HUES48 (cell line): ENCODE measurements around the gene SRSF11.
A peak's percentile ranks its signal among the peaks of the same experiment; 100 is the strongest.
"Not testable (repeated sequence)": the region's sequence is repeated elsewhere in the genome, so short reads cannot be mapped to it uniquely, and the experiment has no call there.

Source experiments
- H3K27ac ChIP-seq: one replicate; pipeline ENCODE4 v1.7.0; 2013; ENCODE audit warnings: low read depth, low read length, inconsistent platforms
- H3K27me3 ChIP-seq: 2 replicates; pipeline ENCODE4 v1.6.1; 2013; ENCODE audit warnings: mild to moderate bottlenecking, low read length; ENCODE audit not compliant: control insufficient read depth, insufficient read depth
- H3K36me3 ChIP-seq: 2 replicates; pipeline ENCODE4 v1.6.1; 2013; ENCODE audit warnings: low read length; ENCODE audit not compliant: control insufficient read depth, insufficient read depth
- H3K4me1 ChIP-seq: 2 replicates; pipeline ENCODE4 v1.6.1; 2013; ENCODE audit warnings: mild to moderate bottlenecking, low read length; ENCODE audit not compliant: control insufficient read depth, insufficient read depth
- H3K4me3 ChIP-seq: 2 replicates; pipeline ENCODE4 v1.5.1; 2013; ENCODE audit warnings: mild to moderate bottlenecking, low read depth, low read length
- H3K9ac ChIP-seq: 2 replicates; pipeline ENCODE4 v1.6.1; 2013; ENCODE audit warnings: mild to moderate bottlenecking, low read depth, low read length, moderate library complexity
- H3K9me3 ChIP-seq: 2 replicates; pipeline ENCODE4 v1.6.1; 2013; ENCODE audit warnings: low read length; ENCODE audit not compliant: control insufficient read depth, insufficient read depth

SRSF11 gene, protein sequence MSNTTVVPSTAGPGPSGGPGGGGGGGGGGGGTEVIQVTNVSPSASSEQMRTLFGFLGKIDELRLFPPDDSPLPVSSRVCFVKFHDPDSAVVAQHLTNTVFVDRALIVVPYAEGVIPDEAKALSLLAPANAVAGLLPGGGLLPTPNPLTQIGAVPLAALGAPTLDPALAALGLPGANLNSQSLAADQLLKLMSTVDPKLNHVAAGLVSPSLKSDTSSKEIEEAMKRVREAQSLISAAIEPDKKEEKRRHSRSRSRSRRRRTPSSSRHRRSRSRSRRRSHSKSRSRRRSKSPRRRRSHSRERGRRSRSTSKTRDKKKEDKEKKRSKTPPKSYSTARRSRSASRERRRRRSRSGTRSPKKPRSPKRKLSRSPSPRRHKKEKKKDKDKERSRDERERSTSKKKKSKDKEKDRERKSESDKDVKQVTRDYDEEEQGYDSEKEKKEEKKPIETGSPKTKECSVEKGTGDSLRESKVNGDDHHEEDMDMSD

DNA sequence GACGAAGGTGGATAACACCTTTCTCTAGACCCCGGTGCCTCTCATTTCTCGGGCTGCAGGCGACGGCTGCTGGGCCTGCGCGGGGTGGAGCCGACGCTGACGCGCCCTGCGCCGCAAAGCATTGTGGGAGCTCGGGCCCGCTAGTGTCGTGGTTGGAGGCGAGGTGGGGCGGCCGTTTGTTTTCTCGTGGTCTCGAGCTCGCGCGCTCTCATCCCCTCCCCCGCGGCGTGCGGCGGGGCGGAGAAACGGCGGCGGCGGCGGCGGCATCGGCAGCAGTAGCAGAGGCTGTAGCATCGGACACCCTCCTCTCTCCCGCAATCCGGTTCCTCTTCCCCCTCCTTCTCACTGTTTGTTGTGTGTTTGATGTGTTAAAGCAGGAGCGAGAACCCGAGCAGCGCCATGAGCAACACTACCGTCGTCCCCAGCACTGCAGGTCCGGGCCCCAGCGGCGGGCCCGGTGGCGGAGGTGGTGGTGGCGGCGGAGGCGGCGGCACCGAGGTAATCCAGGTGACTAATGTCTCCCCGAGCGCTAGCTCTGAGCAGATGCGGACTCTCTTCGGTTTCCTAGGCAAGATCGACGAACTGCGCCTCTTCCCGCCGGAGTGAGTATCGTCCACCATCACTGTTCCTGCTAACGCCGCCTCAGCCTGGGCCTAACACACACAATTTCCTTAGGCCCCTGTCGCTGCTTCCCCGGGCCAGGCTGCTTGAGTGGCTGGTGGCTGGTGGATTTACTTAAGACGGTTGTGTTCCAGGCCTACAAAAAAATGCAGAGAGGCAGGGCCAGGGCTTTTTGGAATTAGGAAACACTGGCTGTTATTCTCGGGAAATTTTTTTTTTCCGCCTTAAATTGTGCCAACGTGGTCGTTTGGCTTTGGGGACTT lies at the start of gene SRSF11:
SRSF11 (plus strand) TSS at position 143 of the 884 bp plus-strand sequence; CDS start at position 400, 257 bp downstream.
- Histone ChIP-seq H3K27ac (peak within 1 kb of the TSS; percentile 99), H3K4me3 (peak within 1 kb of the TSS; percentile 91), H3K9me3 (no peaks in the 10 kb centered on the region), H3K36me3 (peaks cover 42% of the 10 kb centered on the region), H3K4me1 (peaks cover 32% of the 10 kb centered on the region), H3K27me3 (no peaks in the 10 kb centered on the region), H3K9ac (peak within 1 kb of the TSS; percentile 94)

DNA sequence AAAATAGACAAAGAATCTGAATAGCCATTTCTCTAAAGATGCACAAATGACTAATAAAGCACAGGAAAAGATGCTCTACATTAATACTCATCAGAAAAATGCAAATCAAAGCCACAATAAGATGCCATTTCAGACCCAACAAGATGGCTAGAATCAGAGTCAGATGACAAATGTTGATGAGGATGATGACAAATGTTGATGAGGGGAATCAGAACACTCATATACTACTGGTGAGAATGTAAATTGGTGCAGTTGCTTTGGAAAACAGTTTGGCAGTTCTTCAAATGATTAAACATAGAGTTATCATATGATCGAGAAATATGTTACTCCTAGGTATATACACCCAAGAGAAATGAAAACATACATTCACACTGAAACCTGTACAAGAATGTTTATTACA lies 49.7 kb upstream of the SRSF11 start:
- Histone ChIP-seq H3K27me3 (no peaks in the 10 kb centered on the region), H3K36me3 (peaks cover 4% of the 10 kb centered on the region), H3K9ac (no peak overlapping the region), H3K4me3 (no peak overlapping the region), H3K9me3 (no peaks in the 10 kb centered on the region), H3K27ac (no peak overlapping the region), H3K4me1 (no peaks in the 10 kb centered on the region)

DNA sequence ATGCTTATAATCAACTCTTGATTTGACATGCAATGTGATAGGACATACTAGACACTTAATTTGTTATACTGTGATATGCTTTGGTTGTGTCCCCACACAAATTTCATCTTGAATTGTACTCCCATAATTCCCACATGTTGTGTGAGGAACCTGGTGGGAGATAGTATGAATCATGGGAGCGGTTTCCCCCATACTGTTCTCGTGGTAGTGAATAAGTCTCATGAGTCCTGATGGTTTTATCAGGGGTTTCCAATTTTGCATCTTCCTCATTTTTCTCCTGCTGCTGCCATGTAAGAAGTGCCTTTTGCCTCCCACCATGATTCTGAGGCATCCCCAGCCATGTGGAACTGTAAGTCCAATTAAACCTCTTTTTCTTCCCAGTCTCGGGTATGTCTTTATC lies 36.0 kb upstream of the SRSF11 start:
- H3K36me3 ChIP-seq = peaks cover 29% of the 10 kb centered on the region
- not testable (repeated sequence) for H3K27ac ChIP-seq, H3K9me3 ChIP-seq, H3K9ac ChIP-seq, H3K27me3 ChIP-seq, H3K4me3 ChIP-seq, H3K4me1 ChIP-seq

DNA sequence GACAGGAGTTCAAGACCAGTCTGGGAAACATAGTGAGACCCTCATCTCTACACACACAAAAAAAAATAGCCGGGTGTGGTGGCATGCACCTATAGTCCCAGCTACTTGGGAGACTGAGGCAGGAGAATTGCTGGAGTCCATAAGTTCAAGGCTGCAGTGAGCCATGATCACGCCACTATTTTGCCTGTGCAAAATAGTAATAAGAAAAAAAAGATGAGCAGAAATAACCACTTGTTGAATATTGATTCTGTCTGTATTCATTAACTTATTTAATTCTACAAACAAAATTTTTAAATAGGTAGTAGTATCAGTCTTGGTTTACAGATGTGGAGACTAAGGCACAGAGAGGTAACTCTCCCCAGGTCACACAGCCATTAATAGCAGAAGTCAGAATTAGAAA lies 32.7 kb upstream of the SRSF11 start:
- H3K4me3 ChIP-seq = no peak overlapping the region
- H3K9me3 ChIP-seq = no peaks in the 10 kb centered on the region
- H3K27me3 ChIP-seq = no peaks in the 10 kb centered on the region
- H3K4me1 ChIP-seq = no peaks in the 10 kb centered on the region
- H3K36me3 ChIP-seq = peaks cover 17% of the 10 kb centered on the region
- no peak overlapping the region for H3K27ac ChIP-seq
- H3K9ac ChIP-seq = no peak overlapping the region

DNA sequence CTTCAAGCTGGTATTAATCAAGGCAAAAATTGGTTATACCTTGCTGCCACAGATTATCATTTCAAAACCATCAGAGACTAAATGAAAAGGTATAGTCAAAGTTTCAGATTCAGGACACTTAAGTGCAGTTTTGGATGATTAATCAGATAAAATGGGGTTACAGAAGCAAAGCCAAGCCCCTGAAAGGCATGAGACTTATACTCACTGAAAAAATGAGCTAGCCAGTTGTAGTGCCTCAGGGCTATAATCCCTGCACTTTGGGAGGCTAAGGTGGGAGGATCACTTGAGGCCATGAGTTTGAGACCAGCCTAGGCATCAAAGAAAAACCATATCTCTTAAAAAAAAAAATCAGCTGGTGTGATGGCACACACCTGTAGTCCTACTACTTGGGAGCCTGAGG lies 31.0 kb upstream of the SRSF11 start:
- no peak overlapping the region for H3K27ac ChIP-seq
- no peaks in the 10 kb centered on the region for H3K9me3 ChIP-seq
- H3K4me3 ChIP-seq = no peak overlapping the region
- H3K36me3 ChIP-seq = peaks cover 4% of the 10 kb centered on the region; the same call in 1 of the 2 replicates
- no peaks in the 10 kb centered on the region for H3K27me3 ChIP-seq
- no peaks in the 10 kb centered on the region for H3K4me1 ChIP-seq
- no peak overlapping the region for H3K9ac ChIP-seq

DNA sequence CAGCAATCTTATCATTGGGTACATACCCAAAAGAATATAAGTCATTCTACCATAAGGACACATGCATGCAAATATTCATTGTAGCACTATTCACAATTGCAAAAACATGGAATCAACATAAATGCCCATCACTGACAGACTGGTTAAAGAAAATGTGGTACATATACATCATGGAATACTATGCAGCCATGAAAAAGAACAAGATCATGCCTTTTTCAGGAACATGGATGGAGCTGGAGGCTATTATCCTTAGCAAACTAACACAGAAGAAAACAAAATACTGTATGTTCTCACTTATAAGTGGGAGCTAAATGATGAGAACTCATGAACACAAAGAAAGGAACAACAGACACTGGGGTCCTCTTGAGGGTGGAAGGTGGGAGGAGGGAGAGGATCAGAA lies 28.7 kb upstream of the SRSF11 start:
- H3K9me3 ChIP-seq, H3K27me3 ChIP-seq, H3K4me3 ChIP-seq, H3K36me3 ChIP-seq, H3K9ac ChIP-seq, H3K27ac ChIP-seq, H3K4me1 ChIP-seq: not testable (repeated sequence)

DNA sequence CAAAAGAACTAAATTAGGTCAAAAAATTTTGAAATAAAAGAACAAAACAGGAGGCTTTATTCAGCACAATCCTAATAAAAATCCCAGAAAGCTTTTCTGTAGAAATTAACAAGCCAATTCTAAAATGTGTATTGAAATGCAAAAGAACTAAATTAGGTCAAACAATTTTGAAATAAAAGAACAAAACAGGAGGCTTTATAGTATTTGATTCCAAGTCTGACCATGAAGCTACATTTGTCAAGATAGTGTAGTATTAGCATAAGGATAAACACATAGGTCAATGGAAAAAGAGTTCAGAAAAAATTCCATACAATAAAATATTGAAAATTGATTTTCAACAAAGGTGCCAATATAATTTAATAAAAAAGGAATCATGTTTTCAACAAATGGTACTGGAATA lies 26.6 kb upstream of the SRSF11 start:
- Histone ChIP-seq H3K4me3 (no peak overlapping the region), H3K9me3 (no peaks in the 10 kb centered on the region), H3K36me3 (no peaks in the 10 kb centered on the region), H3K27ac (no peak overlapping the region), H3K27me3 (no peaks in the 10 kb centered on the region), H3K9ac (no peak overlapping the region), H3K4me1 (no peaks in the 10 kb centered on the region)

DNA sequence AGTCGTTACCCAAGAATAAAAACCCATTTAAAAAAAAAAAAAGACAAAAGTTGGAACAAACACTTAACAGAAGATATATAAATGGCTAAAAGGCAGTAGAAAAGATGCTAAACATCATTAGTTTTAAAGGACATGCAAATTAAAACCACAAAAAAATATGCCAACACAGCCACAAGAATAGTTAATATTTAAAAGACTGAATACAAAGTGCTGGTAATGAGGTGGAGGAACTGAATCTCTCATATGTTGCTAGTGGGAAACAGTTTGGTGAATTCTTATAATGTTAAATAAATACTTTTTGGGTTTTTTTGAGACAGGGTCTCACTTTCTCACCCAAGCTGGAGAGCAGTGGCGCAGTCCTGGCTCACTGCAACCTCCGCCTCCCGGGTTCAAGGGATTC lies 25.8 kb upstream of the SRSF11 start:
- no peak overlapping the region for H3K4me3 ChIP-seq
- H3K4me1 ChIP-seq = no peaks in the 10 kb centered on the region
- no peaks in the 10 kb centered on the region for H3K27me3 ChIP-seq
- no peaks in the 10 kb centered on the region for H3K9me3 ChIP-seq
- no peak overlapping the region for H3K27ac ChIP-seq
- no peaks in the 10 kb centered on the region for H3K36me3 ChIP-seq
- no peak overlapping the region for H3K9ac ChIP-seq

DNA sequence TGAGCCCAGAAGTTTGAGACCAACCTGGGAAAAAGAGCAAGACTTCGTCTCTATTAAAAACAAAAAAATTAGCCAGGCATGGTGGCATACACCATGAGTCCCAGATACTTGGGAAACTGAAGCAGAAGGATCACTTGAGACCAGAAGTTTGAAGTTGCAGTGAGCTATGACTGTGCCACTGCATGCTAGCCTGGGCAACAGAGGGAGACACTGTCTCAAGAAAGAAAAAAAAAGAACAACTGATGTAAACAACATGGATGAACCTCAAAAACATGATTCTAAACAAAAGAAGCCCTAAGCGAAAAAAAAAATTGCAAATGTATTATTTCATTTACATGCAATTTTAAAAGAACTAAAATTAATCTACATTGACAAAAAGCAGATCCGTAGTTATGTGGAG lies 24.8 kb upstream of the SRSF11 start:
- Histone ChIP-seq H3K9ac (no peak overlapping the region), H3K9me3 (no peaks in the 10 kb centered on the region), H3K4me3 (no peak overlapping the region), H3K27ac (no peak overlapping the region), H3K27me3 (no peaks in the 10 kb centered on the region), H3K4me1 (no peaks in the 10 kb centered on the region), H3K36me3 (no peaks in the 10 kb centered on the region)

DNA sequence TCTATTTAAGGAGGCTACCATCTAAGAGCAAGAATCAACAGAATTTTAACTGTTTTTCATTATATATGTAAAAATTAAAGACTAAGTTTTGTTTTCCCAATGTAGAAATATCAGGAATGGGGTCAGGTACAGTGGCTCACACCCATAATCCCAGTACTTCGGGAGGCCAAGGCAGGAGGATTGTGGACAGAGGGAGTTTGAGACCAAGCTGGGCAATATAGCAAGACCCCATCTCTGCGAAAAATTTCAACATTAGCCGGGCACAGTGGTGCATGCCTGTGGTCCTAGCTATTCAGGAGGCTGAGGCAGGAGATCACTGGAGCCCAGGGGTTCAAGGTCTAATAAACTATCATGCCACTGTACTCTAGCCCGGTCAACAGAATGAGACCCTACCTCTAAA lies 21.1 kb upstream of the SRSF11 start:
- H3K4me1 ChIP-seq = no peaks in the 10 kb centered on the region; the same call in 1 of the 2 replicates
- no peaks in the 10 kb centered on the region for H3K27me3 ChIP-seq
- H3K4me3 ChIP-seq = no peak overlapping the region
- no peak overlapping the region for H3K27ac ChIP-seq
- H3K9me3 ChIP-seq = no peaks in the 10 kb centered on the region
- no peak overlapping the region for H3K9ac ChIP-seq
- H3K36me3 ChIP-seq = no peaks in the 10 kb centered on the region
